ENCODE data around the gene LIN54. TPM values are rescaled to one million over a fixed set of nuclear protein-coding genes. Genes with fewer than 3 reads are reported as not detected.

The LIN54 gene
- total and polyA plus RNA-seq, 2 of the 13 experiments (the other 11 are each of a cell fraction or from before 2014, with no cell fraction given) = 25.2 to 32.9 TPM

GRCh38 chr4:82900411-82901182 lies 110.0 kb downstream of the LIN54 start, which contains the start of gene THAP9 (continued):
- TF ChIP-seq AFF4 (CRISPR knock-in tag; IDR thresholded peaks at IDR 0.05) (0 out of 2 replicates have a peak, but pooled peaks have one; percentile 61), MAFF (IDR thresholded peaks at IDR 0.05; ENCODE audit: low read depth, low read length) (no peak; the same call in 1 of the 2 replicates), MZF1 (CRISPR knock-in tag; IDR thresholded peaks at IDR 0.05; ENCODE audit: borderline replicate concordance) (0 out of 2 replicates have a peak, but pooled peaks have one; percentile 15), NR2F2 (IDR thresholded peaks at IDR 0.05; ENCODE audit: borderline replicate concordance, low read depth) (0 out of 2 replicates have a peak, but pooled peaks have one; percentile 36), MIER2 (CRISPR knock-in tag; IDR thresholded peaks at IDR 0.05) (0 out of 2 replicates have a peak, but pooled peaks have one; percentile 8), ZSCAN12 (CRISPR knock-in tag; IDR thresholded peaks at IDR 0.05) (no peak), ZSCAN5A (CRISPR knock-in tag; IDR thresholded peaks at IDR 0.05; ENCODE audit: borderline replicate concordance) (peak; percentile 87; the same call in 1 of the 2 replicates), ZNF335 (CRISPR knock-in tag; IDR thresholded peaks at IDR 0.05) (peak; percentile 57; the same call in 1 of the 2 replicates), RCOR2 (CRISPR knock-in tag; IDR thresholded peaks at IDR 0.05) (peak; percentile 21; the same call in 1 of the 2 replicates), ZNF451 (CRISPR knock-in tag; IDR thresholded peaks at IDR 0.05) (peak; percentile 97), SRSF9 (IDR thresholded peaks at IDR 0.05; ENCODE audit: borderline replicate concordance, insufficient read depth, low read depth, low read length, poor library complexity, severe bottlenecking) (no peak), JDP2 (CRISPR knock-in tag; IDR thresholded peaks at IDR 0.05; ENCODE audit: borderline replicate concordance) (no peak; the same call in 1 of the 2 replicates), ZNF441 (CRISPR knock-in tag; IDR thresholded peaks at IDR 0.05; ENCODE audit: borderline replicate concordance) (peak; percentile 47; the same call in 1 of the 2 replicates), ZNF263 (CRISPR knock-in tag; IDR thresholded peaks at IDR 0.05) (no peak; the same call in none of the 2 replicates), ZNF414 (CRISPR knock-in tag; IDR thresholded peaks at IDR 0.05) (no peak), SIX4 (CRISPR knock-in tag; IDR thresholded peaks at IDR 0.05) (no peak), ZFP37 (CRISPR knock-in tag; IDR thresholded peaks at IDR 0.05; ENCODE audit: borderline replicate concordance) (peak; percentile 30; the same call in 1 of the 2 replicates), RNF2 (conservative IDR thresholded peaks at IDR 0.05; ENCODE audit: low read depth) (peak; percentile 31; the same call in 1 of the 2 replicates), KDM3A (CRISPR knock-in tag; IDR thresholded peaks at IDR 0.05; ENCODE audit: low read depth) (no peak), GABPA (IDR thresholded peaks at IDR 0.05; ENCODE audit: low read depth, low read length) (peak; percentile 55), GABPA (CRISPR knock-in tag; IDR thresholded peaks at IDR 0.05; ENCODE audit: low read depth) (peak; percentile 88), ZNF652 (CRISPR knock-in tag; IDR thresholded peaks at IDR 0.05; ENCODE audit: borderline replicate concordance, low read depth) (no peak), NKX3-1 (CRISPR knock-in tag; IDR thresholded peaks at IDR 0.05) (0 out of 2 replicates have a peak, but pooled peaks have one; percentile 30), ZNF740 (CRISPR knock-in tag; IDR thresholded peaks at IDR 0.05) (no peak), SMAD1 (CRISPR knock-in tag; IDR thresholded peaks at IDR 0.05; ENCODE audit: borderline replicate concordance, low read depth) (0 out of 2 replicates have a peak, but pooled peaks have one; percentile 61)
